HL-60/S4 (cell line): ENCODE results near the gene PDE1C.
"Not testable (repeated sequence)": the region's sequence is repeated elsewhere in the genome, so short reads cannot be mapped to it uniquely, and the experiment has no call there.

Experiments
- in situ Hi-C: fragments of 300-500 bp; cut with MboI; formaldehyde crosslinking; loops from 2 replicates; pipeline ENCODE4 v1.14.3; 2022; ENCODE audit warnings: low sequenced_read_pairs

The PDE1C gene

GRCh38 chr7:32070406-32071360 lies at the start of gene PDE1C:
TSS of gene PDE1C (minus strand) at chr7:32070407.
- in situ Hi-C loops = no loop called here

GRCh38 chr7:32119790-32120196 lies 49.6 kb upstream of the PDE1C start:
- in situ Hi-C loops = no loop called here

- in situ Hi-C loops = no loop called here
Observed at GRCh38 chr7:32117837-32118236, 47.6 kb upstream of the PDE1C start.

GRCh38 chr7:32116436-32116835 lies 46.2 kb upstream of the PDE1C start:
- in situ Hi-C loops = no loop called here

GRCh38 chr7:32115831-32116230 lies 45.6 kb upstream of the PDE1C start:
- in situ Hi-C loops = no loop called here

GRCh38 chr7:32108651-32109050 lies 38.4 kb upstream of the PDE1C start:
- in situ Hi-C loops = no loop called here

- in situ Hi-C loops = no loop called here
Observed at GRCh38 chr7:32104766-32105165, 34.6 kb upstream of the PDE1C start.

- in situ Hi-C loops = no loop called here
Observed at GRCh38 chr7:32103361-32103760, 33.2 kb upstream of the PDE1C start.

- in situ Hi-C loops = no loop called here
Observed at GRCh38 chr7:32102432-32102873, 32.2 kb upstream of the PDE1C start.

- in situ Hi-C loops = no loop called here
Observed at GRCh38 chr7:32100407-32100907, 30.2 kb upstream of the PDE1C start.

- in situ Hi-C loops = no loop called here
Observed at GRCh38 chr7:32094516-32094915, 24.3 kb upstream of the PDE1C start.

- in situ Hi-C loops = no loop called here
Observed at GRCh38 chr7:32093415-32094408, 23.5 kb upstream of the PDE1C start.

- in situ Hi-C loops = no loop called here
Observed at GRCh38 chr7:32092346-32092745, 22.1 kb upstream of the PDE1C start.

- in situ Hi-C loops = no loop called here
Observed at GRCh38 chr7:32091608-32092210, 21.5 kb upstream of the PDE1C start.

- in situ Hi-C loops = no loop called here
Observed at GRCh38 chr7:32089678-32090077, 19.5 kb upstream of the PDE1C start.

GRCh38 chr7:32089256-32089655 lies 19.0 kb upstream of the PDE1C start:
- in situ Hi-C loops = no loop called here

- in situ Hi-C loops = no loop called here
Observed at GRCh38 chr7:32088451-32088881, 18.3 kb upstream of the PDE1C start.

- in situ Hi-C loops = no loop called here
Observed at GRCh38 chr7:32079510-32079909, 9.3 kb upstream of the PDE1C start.

- in situ Hi-C loops = no loop called here
Observed at GRCh38 chr7:32078824-32079223, 8.6 kb upstream of the PDE1C start.

GRCh38 chr7:32077806-32078205 lies 7.6 kb upstream of the PDE1C start:
- in situ Hi-C loops = no loop called here

- in situ Hi-C loops = not testable (repeated sequence)
Observed at GRCh38 chr7:32076802-32077201, 6.6 kb upstream of the PDE1C start.
